HL-60 (cell line): ENCODE results near the gene CBL.

Experiments
- GABPA ChIP-seq: IDR thresholded peaks from 2 replicates; pipeline ENCODE4 v1.6.1; 2012; ENCODE audit warnings: low read depth
- POLR2AphosphoS5 ChIP-seq: IDR thresholded peaks from 2 replicates; pipeline ENCODE4 v1.6.1; 2012; ENCODE audit warnings: low read depth
- SPI1 ChIP-seq: IDR thresholded peaks from 2 replicates; pipeline ENCODE4 v1.6.1; 2012; ENCODE audit warnings: low read depth, mild to moderate bottlenecking, borderline replicate concordance
- TF ChIP-seq, protein P1 (sequence below): IDR thresholded peaks from 2 replicates; pipeline ENCODE4 v1.6.1; 2012; ENCODE audit warnings: low read depth; ENCODE audit not compliant: insufficient replicate concordance
- TF ChIP-seq, protein P2 (sequence below): IDR thresholded peaks from one replicate; pipeline ENCODE4 v1.5.1; 2011; ENCODE audit warnings: low read length, control low read depth, inconsistent platforms; ENCODE audit not compliant: insufficient read depth

DNA sequence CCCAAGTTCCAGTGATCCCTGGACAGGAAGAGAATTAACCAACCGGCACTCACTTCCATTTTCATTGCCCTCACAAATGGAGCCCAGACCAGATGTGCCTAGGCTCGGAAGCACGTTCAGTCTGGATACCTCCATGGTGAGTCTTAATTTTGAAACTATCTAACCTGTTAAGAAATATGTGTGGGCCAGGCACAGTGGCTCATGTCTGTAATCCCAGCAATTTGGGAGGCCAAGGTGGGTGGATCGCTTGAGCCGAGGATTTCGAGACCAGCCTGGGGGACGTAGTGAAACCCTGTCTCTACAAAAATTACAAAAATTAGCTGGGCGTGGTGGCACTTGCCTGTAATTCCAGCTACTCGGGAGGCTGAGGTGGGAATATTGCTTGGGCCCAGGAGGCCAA lies 79.3 kb downstream of the CBL start:
- TF ChIP-seq, protein P1, sequence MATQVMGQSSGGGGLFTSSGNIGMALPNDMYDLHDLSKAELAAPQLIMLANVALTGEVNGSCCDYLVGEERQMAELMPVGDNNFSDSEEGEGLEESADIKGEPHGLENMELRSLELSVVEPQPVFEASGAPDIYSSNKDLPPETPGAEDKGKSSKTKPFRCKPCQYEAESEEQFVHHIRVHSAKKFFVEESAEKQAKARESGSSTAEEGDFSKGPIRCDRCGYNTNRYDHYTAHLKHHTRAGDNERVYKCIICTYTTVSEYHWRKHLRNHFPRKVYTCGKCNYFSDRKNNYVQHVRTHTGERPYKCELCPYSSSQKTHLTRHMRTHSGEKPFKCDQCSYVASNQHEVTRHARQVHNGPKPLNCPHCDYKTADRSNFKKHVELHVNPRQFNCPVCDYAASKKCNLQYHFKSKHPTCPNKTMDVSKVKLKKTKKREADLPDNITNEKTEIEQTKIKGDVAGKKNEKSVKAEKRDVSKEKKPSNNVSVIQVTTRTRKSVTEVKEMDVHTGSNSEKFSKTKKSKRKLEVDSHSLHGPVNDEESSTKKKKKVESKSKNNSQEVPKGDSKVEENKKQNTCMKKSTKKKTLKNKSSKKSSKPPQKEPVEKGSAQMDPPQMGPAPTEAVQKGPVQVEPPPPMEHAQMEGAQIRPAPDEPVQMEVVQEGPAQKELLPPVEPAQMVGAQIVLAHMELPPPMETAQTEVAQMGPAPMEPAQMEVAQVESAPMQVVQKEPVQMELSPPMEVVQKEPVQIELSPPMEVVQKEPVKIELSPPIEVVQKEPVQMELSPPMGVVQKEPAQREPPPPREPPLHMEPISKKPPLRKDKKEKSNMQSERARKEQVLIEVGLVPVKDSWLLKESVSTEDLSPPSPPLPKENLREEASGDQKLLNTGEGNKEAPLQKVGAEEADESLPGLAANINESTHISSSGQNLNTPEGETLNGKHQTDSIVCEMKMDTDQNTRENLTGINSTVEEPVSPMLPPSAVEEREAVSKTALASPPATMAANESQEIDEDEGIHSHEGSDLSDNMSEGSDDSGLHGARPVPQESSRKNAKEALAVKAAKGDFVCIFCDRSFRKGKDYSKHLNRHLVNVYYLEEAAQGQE = no peak
- TF ChIP-seq, protein P2, sequence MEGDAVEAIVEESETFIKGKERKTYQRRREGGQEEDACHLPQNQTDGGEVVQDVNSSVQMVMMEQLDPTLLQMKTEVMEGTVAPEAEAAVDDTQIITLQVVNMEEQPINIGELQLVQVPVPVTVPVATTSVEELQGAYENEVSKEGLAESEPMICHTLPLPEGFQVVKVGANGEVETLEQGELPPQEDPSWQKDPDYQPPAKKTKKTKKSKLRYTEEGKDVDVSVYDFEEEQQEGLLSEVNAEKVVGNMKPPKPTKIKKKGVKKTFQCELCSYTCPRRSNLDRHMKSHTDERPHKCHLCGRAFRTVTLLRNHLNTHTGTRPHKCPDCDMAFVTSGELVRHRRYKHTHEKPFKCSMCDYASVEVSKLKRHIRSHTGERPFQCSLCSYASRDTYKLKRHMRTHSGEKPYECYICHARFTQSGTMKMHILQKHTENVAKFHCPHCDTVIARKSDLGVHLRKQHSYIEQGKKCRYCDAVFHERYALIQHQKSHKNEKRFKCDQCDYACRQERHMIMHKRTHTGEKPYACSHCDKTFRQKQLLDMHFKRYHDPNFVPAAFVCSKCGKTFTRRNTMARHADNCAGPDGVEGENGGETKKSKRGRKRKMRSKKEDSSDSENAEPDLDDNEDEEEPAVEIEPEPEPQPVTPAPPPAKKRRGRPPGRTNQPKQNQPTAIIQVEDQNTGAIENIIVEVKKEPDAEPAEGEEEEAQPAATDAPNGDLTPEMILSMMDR = no peak
- TF ChIP-seq POLR2AphosphoS5 (no peak), GABPA (no peak), SPI1 (no peak)
